ENCODE measurements around the gene TRAK1.

TRAK1 gene

DNA sequence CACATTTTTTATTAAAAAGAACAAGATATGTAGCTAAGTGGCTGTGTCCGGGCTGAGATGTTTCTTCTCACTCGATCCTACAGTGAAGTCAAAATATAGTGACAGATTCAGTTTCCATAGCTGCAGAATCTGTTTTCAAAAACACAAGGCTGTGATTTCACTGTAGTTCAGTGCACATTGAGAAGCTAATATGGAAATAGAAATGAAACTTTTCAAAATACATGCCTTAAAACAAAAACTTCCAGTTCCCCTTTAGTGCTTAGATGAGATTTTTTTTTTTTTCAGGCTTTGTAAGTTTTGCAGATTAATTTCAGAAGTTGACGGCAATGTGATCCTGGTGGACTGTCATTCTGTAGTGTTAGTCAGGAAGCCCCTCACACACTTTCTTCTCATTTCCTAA, 23.8 kb upstream of the TRAK1 start:
- DNase-seq: no peak

DNA sequence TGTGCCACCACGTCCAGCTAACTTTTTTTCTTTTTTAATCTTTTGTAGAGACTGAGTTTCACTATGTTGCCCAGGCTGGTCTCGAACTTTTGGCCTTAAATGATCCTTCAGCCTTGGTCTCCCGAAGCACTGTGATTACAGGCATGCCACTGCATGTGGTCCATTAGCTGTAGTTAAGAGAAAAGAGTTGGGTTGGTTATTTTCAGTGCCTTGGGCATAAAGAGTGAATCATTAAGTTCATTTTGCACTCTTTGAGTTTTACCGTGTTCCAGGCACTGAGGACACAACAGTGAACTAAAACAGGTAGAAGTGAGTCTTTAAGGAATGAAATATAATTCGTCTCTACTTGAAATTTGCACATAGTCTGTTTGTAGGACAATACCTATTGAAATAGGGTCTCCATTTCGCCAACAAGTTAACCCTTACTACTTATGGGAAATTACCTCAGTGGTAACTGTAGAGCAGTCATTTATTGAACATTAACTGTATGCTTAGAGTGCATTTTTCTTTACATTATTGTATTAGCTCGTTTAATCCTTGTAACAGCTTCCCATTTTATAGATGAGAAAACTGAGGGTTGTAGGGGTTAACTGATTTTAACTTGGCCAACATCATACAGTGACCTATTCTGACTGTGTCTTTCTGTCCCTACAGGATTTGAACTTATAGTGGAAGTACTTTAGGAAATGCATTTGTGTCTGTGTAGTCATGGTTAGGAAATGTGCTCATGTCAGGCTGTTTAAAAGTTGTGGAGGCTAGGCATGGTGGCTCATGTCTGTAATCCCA, 22.7 kb upstream of the TRAK1 start:
- no peak for DNase-seq

DNA sequence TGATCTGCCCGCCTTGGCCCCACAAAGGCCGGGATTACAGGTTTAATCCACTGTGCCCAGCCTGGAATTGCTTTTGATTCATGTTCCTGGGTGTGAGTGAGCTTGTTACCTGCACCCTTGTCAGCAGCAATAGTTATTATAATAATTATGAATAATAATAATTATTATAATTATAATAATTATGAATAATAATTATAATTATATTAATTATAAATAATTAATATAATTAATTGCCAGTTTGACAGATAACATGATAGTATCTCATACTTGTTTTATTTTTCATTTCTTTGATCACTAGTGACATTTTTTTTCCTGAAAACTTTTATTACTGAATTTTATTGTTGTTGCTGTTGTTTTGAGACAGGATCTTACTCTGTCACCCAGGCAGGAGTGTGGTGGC, 21.1 kb upstream of the TRAK1 start:
- DNase-seq: no peak

DNA sequence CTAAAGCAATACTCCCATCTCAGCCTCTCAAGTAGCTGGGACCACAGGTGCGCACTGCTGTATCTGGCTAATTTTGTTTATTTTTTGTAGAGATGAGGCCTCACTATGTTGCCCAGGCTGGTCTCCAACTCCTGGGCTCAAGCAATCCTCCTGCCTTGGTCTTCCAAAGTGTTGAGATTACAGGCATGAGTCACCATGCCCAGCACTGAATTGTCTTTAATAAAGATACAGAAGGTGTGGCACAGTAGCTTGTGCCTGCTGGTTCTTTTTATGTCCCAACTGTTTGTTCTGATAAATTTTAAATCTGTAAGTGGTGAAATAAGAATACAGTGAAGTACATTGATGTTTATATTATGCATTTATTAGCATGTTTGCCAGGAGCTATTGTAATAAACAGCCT, 20.6 kb upstream of the TRAK1 start:
- DNase-seq: no peak

DNA sequence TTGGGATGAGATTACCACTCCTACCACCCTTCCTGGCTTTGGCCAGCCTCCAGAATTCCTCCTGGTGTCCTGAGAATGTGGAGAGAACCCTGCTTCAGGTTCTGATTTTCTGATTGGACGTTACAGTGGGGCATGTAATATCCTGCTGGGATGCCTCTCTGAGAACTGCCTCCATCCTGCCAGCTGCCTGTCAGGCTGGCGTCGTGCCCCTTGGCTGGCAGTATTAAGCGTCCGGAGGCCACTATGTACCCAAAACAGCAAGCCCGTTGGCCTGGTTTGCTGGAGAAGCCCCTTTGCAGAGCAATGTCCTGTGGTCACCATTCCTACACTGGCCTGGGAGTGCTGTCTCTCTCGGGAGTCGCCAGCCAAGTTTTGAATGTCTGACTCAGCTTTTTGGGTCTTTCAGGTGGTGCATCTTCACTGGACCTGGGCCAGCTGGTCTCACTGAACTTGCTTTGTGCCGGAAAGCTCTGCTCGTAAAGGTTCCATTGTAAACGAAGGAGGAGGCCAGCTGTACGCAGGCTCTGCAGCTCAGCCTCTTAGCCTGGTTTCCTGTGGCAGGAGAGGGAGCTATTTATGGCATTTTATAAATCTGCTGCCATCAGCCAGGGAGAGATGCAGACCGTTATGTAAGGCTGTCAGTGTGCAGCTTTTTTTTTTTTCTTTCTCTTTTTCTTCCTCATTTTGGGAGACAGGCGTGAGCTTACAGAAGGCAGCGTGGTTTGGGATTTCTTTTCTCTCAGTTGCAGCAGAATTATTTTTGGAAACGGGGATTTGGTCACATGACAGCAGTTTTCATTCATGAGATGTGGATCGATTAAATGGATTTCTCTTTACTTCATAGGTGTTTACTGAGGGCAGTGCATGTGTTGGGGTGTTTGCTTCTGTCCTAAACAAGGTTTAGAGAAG, 19.0 kb upstream of the TRAK1 start:
- no peak for DNase-seq

DNA sequence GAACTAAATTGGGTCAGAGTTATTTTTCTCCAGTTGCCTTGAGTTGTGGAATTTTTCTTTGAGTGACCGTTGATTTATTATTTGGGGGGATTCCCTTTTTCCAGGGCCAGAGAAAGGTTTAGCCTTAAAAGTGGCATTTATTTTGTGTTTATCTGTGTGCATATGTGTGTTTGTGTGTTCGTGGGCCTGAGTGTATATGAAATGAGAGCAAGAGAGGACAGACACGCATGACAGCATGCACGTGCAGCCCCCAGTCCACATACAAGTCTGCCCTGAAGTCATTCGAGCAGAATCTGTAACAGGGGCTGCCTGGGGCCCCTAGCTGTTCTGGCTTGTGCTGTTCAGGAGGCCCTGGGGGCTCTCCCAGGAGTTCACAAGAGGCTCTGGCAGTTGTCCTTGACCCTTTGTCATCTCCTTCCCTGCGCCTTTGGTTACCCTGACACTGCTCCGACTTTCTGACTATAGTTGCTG, 18.3 kb upstream of the TRAK1 start:
- DNase-seq: no peak

DNA sequence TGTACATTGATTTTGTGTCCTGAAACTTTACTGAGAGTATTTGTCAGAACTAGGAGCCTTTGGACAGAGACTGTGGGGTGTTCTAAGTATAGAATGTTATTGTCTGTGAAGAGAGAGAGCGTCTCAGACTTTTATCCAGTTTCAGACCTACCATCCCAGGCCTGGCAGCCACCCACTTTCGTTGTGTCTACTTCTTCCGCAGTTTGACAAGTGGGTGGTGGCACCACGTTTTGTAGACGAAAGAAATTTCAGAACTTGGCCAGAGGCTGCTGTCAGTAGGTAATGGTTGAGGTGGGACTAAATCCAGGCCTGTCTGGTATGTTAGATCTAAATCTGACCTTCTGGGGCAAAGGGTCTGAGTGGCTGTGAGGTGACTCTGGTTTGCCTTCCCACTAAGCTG, 13.4 kb upstream of the TRAK1 start:
- no peak for DNase-seq

DNA sequence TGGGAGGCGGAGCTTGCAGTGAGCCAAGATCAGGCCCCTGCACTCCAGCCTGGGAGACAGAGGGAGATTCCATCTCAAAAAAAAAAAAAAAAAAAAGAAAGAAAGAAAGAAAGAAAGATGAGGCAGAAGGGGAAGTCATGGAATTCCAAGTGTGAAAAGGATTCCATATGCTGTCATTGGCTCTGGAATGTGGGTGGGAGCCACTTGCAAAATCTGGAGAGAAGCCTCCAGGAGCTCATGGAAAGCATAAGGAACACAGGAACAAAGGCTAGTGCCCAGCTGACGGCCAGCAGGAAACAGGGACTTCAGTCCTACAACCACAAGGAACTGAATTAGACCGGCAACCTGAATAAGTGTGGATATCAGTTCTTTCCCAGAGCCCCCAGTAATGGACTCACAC, 12.5 kb upstream of the TRAK1 start:
- DNase-seq: no peak

DNA sequence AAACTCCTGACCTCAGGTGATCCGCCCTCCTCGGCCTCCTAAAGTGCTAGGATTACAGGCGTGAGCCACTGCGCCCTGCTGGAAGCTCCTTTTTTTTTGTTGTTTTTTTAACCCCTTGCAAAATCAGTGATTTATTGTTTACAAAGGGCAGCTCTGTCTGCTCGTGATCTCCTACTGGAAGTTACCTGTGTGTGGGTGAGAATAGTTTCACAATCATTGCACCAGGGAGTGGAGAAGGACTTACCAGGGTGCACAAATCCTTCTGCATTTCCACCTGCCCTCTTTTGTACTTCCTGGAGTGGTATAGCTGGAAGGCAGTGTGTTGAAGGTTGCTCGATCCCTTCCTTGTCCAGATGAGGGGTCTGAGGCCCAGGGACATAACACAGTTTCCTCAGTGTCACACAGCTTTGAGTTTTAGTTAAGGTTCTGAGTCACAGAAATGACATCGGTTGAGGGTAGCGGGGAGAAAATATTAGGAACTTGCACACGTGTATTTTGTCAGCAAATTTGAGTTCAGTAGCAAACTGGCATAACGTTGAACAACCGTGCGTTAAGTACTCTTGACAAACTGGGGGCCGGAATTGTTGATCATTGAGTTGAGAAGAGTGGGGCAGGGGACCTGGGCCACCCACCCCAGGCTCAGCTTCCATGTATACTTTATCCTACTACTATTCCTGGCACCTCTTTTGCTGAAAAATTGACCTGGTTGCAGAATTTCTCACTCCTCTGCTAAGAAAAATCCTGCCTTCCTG, 11.3 kb upstream of the TRAK1 start:
- DNase-seq: no peak

DNA sequence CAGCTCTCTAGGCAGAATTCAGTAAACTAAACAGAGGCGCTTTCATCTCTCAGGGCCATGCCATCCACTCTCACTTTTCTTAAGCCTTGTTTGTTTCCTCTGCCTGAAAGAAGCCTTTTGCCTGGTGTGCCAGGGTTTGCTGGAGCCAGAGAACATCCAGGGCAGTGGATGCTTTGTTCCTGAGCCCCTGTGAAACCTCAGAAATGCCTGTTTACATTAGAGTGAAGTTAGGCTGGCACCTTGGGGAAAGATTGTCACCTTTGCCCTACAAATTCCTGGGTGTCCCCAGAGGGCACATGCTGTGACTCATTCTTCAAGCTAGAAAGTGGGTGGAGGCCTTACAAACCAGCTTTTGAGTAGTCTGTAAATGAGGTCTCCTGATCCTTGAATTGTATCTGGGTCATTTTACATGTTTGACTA, 10.7 kb upstream of the TRAK1 start:
- no peak for DNase-seq

DNA sequence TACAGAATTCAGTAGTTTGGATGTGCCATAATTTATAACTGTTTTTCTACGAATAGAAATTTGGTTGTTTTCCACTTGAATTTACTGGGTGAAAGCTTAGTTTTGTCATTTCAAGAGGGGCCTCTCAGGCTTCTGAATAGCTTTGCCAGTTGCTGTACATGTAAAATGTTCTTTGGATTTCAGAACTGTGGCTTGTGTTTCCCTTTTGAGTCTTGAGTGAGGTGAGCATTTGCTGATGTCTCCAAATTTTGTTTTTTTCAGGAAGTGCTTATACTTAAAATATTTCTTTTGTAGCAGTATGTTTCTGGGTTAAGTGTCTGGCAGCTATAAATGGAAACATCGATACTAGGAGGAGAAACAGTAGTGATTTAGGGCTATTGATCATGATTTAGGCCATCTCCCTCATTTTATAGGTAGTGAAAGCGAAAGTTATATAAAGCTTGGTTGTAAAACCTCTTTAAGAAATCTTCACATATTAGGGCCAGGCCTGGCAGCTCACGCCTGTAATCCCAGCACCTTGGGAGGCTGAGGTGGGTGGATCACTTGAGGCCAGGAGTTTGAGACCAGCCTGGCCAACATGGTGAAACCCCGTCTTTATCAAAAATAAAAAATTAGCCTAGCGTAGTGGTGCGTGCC, 9.2 kb upstream of the TRAK1 start:
- no peak for DNase-seq

DNA sequence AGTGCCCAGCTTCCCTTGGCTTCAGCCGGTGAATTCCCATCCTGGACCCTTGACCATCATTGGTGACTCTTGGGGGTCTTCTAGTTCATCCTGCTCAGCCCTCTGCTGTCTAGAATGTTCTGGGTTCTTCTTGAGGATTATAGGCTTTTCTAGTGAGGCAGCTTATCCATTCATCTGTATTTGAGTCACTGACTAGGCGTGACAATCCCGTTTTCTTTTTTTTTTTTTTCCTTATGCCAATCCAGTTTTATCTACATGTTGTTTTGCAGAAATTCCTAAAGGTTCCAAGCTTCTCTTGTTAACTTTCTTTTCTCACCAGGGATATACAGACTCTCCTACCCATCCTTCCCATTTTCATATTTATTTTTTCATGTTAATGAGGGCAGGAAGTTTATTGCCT, 6.6 kb upstream of the TRAK1 start:
- DNase-seq: no peak

DNA sequence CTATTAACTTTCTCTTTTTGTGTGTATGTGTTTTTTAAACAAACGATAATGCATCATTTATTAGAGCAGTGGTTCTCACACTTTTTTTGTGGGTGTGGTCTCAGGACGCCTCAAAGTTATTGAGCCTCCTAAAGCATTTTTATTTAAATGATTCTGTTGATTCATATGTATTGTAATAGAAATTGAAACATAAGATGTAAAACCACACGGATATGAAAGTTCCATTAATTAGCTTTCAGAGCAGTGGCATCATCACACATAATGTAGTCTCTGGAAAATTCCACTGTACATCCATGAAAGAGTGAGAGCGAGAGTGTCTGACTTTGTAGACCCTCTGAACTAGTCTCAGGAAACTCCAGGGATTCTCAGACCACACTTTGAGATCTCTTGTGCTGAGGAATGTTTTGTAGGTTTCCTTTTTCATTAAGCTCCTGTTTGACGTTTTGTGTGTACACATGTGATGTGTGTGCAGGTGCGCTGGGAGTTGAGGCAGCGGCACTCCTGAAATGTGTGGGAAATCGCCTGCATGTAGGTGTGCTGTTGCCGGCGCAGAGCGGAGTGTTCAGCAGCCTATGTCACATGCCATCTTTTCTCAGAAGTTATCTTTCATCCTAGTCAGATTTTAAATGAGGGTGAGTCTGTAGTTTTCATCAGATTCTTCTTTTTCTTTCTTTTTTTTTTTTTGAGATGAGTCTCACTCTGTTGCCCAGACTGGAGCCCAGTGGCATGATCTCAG, 5.3 kb upstream of the TRAK1 start:
- no peak for DNase-seq

DNA sequence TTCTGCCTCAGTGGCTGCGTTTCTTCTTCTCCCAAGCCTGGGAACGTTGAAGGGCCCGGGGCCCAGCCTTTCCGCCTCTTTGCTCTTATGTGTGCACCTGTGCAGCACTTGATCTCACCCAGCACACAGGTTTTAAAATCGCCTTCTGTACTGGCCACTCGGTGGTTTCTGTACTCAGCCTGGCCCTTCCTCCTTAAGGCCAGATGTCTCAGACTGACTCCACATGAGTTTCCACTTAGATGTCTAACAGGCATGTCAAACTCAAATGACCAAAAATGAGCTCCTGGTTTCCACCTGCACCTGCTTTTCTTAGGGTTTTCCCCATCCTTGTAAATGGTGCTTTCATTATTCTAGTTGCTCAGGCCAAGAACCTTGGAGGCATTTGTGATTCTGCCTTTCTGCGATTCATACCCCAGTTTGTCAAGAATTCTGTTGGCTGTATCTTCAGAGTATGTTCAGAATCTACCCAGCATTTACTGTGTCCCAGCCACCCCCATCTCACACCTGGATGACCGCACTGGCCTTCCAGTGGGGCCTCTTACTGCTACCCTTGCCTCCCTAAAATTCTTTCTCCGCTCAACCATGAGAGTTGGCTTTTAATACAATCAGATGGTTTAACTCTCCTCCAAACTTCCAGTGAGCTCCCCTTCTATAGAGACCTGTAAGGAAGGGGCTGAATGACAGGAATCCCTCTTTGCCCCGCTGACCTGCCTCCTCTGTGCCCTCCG, 2.2 kb upstream of the TRAK1 start:
- DNase-seq: no peak

DNA sequence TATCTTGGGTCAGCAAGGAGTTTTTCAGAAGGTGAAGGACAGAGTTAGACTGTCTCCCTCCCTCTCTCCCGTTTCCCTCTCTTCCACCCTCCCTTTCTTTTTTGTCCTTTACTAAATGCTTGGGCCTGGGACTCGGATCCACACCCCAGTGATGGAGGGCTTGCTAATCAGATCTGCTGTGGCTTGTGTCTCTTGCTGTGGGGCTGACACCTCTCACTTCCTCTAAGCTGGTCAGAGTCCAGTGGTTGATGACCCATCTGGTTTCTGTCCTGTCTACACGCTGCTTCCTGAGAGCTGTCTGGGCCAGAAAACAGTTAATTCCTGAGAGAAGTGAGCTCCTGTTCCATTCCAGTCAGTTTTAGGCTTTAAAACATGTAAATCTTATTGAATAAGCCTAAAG, 849 bp downstream of the TRAK1 start:
- no peak for DNase-seq

DNA sequence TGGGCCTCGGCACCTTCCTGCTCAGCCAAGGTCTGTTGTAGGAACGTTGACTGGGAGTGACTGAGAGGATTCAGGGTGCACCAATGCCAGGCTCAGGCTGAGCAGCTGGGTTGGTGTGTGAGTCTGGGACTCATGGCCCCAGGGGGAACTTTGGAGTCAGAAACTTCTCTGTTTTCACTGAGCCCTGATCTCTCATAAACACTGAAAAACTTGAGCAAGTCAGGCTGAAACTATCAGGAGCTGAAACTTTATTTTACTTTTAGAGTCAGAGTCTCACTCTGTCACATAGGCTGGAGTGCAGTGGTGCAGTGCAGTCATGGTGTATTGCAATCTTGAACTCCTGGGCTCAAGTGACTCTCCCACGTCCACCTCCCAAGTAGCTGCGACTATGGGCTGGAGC, 3.0 kb downstream of the TRAK1 start:
- DNase-seq: no peak

DNA sequence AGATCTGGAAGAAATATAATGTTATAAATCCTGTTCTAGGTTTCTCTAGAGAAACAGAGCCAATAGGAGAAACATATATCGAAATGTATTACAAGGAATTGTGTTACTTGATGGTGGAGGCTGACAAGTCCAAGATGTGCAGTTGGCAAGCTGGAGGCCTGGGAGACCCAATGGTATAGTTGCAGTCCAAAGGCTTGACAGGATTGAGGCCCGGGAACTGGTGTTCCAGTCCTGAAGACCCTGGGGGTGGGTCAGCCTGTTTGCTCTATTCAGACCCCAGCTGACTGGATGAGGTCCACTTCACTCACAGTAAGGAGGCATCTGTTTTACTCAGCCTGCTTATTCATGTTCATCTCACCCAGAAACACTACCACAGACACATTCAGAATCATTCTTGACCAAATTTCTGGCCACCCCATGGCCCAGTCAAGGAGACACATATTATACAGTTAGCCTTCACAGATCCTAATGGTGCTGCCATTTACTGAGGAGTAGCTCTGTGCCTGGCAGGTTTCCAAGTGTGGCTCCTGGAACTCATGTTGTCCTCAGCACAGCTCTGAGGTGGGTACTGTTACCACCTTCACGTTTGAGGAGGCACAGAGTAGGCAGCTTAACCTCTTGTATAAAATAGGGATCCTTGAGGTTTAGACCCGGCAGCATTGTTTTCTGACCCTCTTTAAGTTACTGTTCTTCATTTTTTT, 3.7 kb downstream of the TRAK1 start:
- DNase-seq: no peak

DNA sequence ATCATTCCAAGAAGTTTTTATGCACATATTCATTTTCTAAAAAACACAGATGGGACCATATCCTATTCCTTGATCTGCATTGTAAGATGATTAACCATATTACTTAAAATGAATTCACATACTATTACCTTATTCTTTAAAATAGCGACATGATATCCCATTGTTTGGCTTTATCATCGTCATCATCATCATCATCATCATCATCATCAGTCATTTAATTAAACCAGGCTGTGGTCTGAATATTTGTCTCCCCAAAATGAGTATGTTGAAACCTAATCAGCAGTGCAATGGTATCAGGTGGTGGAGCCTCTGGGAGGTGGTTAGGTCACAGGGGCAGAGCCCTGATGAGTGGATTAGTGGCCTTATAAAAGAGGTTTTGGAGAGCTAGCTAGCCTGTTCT, 4.4 kb downstream of the TRAK1 start:
- DNase-seq: no peak

DNA sequence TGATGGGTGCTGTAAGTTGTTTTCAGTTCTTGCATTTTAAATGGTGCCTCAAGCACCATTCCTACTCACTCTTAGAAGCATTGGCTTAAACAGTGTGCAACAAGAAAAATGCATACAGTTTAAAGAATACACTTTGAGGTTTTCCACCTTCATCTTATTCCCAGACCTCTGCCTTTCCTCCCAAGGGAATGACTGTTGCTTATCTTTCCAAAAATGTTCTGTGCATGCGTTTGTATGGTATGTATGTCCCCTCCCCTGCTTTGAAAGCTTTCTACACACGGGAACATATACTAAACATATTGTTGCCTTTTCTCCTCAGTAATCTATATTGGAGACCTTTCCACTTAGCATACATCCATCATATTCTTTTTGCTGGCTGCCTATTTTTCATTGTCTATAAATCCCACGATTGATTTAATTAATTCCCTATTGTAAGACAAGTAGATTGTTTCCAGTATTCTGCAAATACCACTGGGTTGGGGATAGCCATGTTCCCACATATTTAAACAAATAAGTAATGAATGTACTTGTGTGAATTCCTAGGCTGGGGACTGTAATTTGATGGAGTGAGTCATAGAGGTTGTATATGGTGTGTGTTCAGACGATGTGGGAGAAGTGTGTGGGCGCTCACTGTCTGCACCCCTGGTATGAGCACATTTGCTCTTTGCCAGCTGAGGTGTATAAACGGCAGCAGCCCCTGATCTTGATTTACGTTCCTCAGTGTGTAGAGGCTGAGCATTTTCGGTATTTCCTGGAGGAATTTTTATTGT, 5.8 kb downstream of the TRAK1 start:
- DNase-seq: no peak

DNA sequence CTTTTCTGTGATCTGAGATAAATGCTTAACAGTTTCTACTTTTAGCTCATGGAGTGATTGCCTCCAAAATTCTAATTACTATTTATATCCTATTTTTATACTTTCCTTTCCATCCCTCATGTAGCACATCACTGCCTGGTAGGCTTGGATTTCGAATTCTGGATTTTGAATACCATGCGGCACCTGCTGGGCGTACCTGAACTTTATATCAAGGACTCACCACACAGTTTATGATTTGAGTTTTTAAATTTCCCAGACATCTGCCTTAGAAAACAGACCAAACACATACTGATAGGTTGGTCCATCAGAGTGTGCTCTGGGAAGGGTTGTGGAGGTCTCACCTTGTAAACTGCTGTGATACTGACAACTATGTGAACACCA, 6.4 kb downstream of the TRAK1 start:
- DNase-seq: no peak

All from activated CD8-positive, alpha-beta memory T cell treated with anti-CD3 and anti-CD28 coated beads, Interleukin-2, amount 50 U/mL, for 48 hours (primary cell).